ENCODE measurements around the gene NEU4. TPM values are rescaled to one million over a fixed set of nuclear protein-coding genes. Genes with fewer than 3 reads are reported as not detected.

Gene NEU4
- total RNA-seq, 1 experiment from 2014 or later, result 0.70 TPM

DNA sequence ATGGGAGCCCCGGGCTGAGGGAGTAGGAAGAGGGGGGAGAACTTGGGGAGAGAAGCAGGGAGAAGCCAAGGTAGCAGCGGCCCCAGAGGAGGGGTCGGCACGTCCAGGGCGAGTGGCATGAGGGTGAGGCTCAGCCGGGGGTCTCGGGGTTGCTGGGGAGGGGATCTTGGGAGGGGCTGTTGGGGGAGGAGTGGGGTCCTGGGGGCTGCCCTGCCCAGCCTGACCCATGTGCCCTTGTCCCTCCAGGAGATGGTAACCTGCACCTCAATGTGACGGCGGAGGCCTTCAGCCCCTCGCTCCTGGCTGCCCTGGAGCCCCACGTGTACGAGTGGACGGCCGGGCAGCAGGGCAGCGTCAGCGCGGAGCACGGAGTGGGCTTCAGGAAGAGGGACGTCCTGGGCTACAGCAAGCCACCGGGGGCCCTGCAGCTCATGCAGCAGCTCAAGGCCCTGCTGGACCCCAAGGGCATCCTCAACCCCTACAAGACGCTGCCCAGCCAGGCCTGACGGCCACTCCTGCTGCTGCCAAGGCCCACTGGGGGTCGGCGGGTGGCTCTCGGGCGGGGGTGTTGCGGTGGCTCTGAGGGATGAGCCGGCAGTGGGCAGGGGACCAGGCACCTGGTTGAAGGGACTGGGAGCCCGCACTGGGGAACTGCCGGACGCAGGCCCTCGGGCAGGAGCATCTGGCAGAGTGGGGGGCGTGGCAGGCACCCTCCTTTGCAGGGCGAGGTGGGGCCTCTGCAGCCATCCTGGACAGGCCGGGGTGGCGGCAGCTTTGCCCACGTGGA is 41.3 kb upstream of the NEU4 start:
- Histone ChIP-seq H2AK5ac (ENCODE audit: insufficient read length, low read length) (no peak overlapping the region), H2BK15ac (ENCODE audit: low read depth, low read length) (no peak overlapping the region), H3K23ac (ENCODE audit: insufficient read length, low read depth, low read length) (no peak overlapping the region), H4K20me1 (ENCODE audit: control insufficient read depth, insufficient read depth, insufficient read length) (no peaks in the 10 kb centered on the region), H3K56ac (ENCODE audit: insufficient read length, low read depth, low read length) (no peak overlapping the region), H3K79me1 (ENCODE audit: insufficient read depth, low read depth, low read length, poor library complexity, severe bottlenecking) (no peaks in the 10 kb centered on the region), H3K14ac (ENCODE audit: insufficient read depth, low read length) (no peak overlapping the region), H3T11ph (ENCODE audit: low read length) (no peak overlapping the region), H3K27ac (ENCODE audit: insufficient read length, low read depth, low read length) (no peak overlapping the region), H3K9ac (ENCODE audit: extremely low read depth, insufficient read length, low read length) (no peak overlapping the region), H3K27me3 (ENCODE audit: insufficient read depth, low read length) (no peaks in the 10 kb centered on the region), H3K79me2 (ENCODE audit: insufficient read depth, low read length) (no peaks in the 10 kb centered on the region), H3K4me2 (ENCODE audit: insufficient read depth, insufficient read length, low read length) (no peak overlapping the region), H4K5ac (ENCODE audit: insufficient read length, low read depth, low read length) (no peak overlapping the region), H3K9me3 (ENCODE audit: control insufficient read depth, low read depth, low read length) (no peaks in the 10 kb centered on the region), H3K4me1 (ENCODE audit: insufficient read depth, low read length) (no peaks in the 10 kb centered on the region), H4K91ac (ENCODE audit: insufficient read length, low read depth, low read length) (no peak overlapping the region), H2BK20ac (ENCODE audit: low read depth, low read length, poor library complexity, severe bottlenecking) (no peak overlapping the region), H4K8ac (replicated peaks; ENCODE audit: insufficient read length, low read depth, low read length) (no peak overlapping the region), H2BK120ac (ENCODE audit: low read depth, low read length, poor library complexity, severe bottlenecking) (no peak overlapping the region), H2AFZ (ENCODE audit: low read length) (no peak overlapping the region), H3K23me2 (ENCODE audit: insufficient read length, low read depth, low read length, poor library complexity, severe bottlenecking) (no peaks in the 10 kb centered on the region), H3K4ac (ENCODE audit: low read depth, low read length) (no peak overlapping the region), H2BK5ac (ENCODE audit: insufficient read length, low read length) (no peak overlapping the region), H2BK12ac (ENCODE audit: insufficient read length, low read depth, low read length) (no peak overlapping the region), H3K18ac (ENCODE audit: insufficient read length, low read depth, low read length) (no peak overlapping the region)
- Mint-ChIP-seq H3K27ac (no peak overlapping the region), H3K9me3 (no peaks in the 10 kb centered on the region), H3K36me3 (ENCODE audit: insufficient read depth in 1 of 3, low read depth in 3 of 3) (no peaks in the 10 kb centered on the region; a peak in 1 of 7 replicates), H3K4me3 (no peak overlapping the region), H3K27me3 (ENCODE audit: low read depth) (peaks cover 2% of the 10 kb centered on the region), H3K4me1 (peaks cover 19 to 33% of the 10 kb centered on the region in 2 experiments)
- no CpG with 5 or more reads among the region's 37 CpGs for WGBS (ENCODE audit: extremely low coverage, insufficient read length, low lambda C conversion rate)
- TF ChIP-seq, protein P1, sequence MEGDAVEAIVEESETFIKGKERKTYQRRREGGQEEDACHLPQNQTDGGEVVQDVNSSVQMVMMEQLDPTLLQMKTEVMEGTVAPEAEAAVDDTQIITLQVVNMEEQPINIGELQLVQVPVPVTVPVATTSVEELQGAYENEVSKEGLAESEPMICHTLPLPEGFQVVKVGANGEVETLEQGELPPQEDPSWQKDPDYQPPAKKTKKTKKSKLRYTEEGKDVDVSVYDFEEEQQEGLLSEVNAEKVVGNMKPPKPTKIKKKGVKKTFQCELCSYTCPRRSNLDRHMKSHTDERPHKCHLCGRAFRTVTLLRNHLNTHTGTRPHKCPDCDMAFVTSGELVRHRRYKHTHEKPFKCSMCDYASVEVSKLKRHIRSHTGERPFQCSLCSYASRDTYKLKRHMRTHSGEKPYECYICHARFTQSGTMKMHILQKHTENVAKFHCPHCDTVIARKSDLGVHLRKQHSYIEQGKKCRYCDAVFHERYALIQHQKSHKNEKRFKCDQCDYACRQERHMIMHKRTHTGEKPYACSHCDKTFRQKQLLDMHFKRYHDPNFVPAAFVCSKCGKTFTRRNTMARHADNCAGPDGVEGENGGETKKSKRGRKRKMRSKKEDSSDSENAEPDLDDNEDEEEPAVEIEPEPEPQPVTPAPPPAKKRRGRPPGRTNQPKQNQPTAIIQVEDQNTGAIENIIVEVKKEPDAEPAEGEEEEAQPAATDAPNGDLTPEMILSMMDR (conservative IDR thresholded peaks at IDR 0.05), result no peak
- peak; percentile 24 for DNase-seq
